Gastrocnemius medialis (tissue), 4 donors: ENCODE results near the gene TUFT1.

Experiments
- POLR2A ChIP-seq, 2 donors: fragments of 450-650 bp; IDR thresholded peaks; one replicate each; pipeline ENCODE4 v1.6.1; 2017; ENCODE audit warnings: antibody characterized with exemption in 2 of 2, mild to moderate bottlenecking in 2 of 2, moderate library complexity in 2 of 2
- TF ChIP-seq, protein P1 (sequence below), 5 experiments: fragments of 450-650 bp in 3 of 5; fragments of 200-600 bp in 2 of 5; sonication (generic) in 2 of 5; IDR thresholded peaks in 4 of 5; conservative IDR thresholded peaks in 1 of 5; 1 replicate in 4 of 5; 2 replicates in 1 of 5; pipeline ENCODE4 v1.5.1; 2016 to 2019; ENCODE audit warnings: antibody characterized with exemption in 5 of 5, mild to moderate bottlenecking in 3 of 5, moderate library complexity in 3 of 5

DNA sequence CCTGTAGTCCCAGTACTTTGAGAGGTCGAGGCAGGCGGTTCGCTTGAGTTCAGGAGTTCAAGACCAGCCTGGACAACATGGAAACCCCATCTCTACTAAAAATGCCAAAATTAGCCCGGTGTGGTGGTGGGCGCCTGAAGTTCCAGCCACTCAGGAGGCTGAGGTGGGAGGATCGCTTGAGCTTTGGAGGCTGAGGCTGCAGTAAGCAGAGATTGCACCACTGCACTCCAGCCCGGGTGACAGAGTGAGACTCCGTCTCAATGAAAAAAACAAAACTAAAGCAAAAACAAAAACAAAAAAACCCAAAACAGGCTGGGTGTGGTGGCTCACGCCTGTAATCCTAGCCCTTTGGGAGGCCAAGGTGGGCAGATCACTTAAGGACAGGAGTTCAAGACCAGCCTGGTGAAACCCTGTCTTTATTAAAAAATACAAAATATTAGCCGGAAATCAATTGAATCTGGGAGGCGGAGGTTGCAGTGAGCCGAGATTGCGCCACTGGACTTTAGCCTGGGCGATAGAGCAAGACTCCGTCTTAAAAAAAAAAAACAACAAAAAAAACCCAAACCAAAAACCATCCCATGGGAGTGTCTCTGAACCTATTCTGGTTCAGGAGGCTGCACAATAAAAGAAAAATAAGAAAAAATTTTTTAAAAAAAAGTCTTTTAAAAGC, 30.6 kb upstream of the TUFT1 start:
- TF ChIP-seq, protein P1, sequence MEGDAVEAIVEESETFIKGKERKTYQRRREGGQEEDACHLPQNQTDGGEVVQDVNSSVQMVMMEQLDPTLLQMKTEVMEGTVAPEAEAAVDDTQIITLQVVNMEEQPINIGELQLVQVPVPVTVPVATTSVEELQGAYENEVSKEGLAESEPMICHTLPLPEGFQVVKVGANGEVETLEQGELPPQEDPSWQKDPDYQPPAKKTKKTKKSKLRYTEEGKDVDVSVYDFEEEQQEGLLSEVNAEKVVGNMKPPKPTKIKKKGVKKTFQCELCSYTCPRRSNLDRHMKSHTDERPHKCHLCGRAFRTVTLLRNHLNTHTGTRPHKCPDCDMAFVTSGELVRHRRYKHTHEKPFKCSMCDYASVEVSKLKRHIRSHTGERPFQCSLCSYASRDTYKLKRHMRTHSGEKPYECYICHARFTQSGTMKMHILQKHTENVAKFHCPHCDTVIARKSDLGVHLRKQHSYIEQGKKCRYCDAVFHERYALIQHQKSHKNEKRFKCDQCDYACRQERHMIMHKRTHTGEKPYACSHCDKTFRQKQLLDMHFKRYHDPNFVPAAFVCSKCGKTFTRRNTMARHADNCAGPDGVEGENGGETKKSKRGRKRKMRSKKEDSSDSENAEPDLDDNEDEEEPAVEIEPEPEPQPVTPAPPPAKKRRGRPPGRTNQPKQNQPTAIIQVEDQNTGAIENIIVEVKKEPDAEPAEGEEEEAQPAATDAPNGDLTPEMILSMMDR (IDR thresholded peaks at IDR 0.05 in 4 of 5, conservative IDR thresholded peaks at IDR 0.05 in 1 of 5) = no peak
- TF ChIP-seq POLR2A (IDR thresholded peaks at IDR 0.05) = no peak
